HG02885 (cell line): ENCODE results near the gene PRKCH.

Source experiments
- ATAC-seq: cut with Tn5 transposase; IDR thresholded peaks from one replicate; pipeline ENCODE4 v1.9.1; 2021; ENCODE audit warnings: mild to moderate bottlenecking; ENCODE audit not compliant: unreplicated experiment, poor library complexity

PRKCH gene

DNA sequence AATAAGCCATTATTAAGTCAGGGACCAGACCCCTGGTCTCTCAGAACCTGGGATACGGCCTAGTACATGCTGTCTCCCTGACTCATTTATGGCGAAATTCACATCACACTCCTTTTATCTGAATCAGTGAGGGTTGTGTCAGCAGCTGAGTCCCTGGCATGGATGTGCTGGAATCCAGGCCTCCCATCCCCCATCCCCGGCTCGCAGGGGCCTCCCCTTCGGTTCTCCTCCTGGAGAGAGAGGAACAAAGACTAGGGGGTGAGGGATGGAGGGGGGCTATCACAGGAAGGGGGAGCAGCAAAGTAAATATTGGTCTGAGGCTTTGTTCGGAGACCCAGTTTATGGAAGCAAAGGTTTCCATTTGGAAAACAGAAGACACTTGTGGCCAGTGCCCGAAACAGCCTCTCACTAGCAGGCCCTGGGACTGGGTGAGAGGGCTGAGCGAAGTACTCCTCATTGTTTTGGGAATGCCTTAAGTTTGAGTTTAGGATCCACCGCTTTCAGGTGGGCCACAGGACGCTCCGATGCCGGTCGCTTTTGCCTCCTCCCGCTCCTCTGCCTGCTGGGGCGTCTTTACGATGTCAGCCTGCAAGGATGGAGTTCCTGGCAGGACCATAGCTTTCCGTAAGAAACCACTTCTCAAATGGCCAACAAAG is 145.0 kb downstream of the PRKCH start:
- no peak for ATAC-seq

DNA sequence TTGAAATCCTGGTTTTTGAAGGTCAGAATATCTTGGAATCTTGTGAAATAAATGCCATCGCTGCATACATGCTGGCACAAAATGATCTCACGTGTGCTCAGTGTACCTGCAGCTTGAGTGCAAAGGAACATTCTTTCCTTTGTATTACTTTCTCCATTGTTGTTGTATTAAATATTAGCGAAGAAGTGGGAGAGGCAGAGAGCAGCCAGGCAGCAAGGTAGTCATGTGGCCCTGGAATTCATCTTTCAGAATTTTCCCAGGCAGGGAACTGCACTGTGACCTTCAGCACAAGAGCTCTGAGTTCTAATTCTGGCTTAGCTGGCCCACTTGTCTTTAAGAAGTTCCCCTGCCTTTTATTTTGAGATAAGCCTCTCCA is 145.5 kb downstream of the PRKCH start:
- no peak for ATAC-seq

DNA sequence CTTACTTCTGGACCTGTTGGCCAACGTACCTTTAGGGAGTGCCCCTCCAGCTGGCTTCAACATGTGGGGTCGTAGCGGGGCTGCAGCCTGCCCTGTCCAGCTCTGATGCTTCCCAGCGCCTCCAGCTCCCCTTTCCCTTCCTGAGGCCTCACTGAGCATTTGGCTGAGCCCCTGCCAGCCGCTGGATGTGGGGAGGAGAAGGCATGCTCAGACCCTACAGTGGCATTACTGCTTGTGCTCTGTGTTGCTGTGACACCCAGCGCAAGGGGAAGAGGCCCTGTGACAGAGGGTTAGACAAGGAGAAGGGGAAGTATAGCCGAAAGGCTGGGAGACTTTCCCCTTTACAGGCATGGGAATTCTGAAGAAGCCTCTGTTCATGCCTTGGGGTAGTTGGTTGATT is 145.9 kb downstream of the PRKCH start:
- ATAC-seq: no peak

DNA sequence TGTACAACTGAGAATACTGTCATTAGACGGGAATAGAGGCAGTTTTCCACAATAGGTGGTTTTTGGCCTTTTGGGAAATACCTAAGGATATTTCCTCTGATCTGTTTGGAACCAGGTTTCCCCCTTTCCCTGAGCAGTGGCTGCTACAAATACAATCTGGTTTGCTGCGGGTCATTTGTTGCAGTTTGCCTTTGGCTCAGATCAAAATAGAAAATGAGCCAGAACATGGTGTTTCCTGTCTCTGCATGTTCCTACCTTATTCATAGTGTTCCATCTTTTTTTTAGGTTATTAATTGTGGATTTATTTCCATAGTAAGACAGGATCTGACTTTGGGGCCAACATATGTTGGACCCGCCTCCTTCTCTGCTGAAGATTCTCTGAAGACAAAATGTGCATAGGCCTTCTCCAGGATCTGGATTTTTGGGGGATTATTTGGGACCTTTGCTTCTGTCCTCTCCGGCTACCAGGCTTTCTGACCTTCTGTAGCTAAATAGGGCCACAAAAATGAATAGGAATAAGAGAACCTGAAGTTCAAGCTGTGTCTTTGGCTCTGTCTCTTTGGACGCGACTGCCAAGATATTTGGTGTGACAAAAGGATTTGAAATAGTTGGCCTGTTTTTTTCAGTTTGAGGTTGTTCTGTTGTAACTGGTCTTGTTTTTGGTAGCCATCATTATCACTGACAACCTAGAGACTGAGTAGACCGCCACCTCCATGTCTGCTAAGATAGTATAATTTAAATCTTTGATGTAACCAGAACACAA is 146.9 kb downstream of the PRKCH start:
- ATAC-seq: no peak

DNA sequence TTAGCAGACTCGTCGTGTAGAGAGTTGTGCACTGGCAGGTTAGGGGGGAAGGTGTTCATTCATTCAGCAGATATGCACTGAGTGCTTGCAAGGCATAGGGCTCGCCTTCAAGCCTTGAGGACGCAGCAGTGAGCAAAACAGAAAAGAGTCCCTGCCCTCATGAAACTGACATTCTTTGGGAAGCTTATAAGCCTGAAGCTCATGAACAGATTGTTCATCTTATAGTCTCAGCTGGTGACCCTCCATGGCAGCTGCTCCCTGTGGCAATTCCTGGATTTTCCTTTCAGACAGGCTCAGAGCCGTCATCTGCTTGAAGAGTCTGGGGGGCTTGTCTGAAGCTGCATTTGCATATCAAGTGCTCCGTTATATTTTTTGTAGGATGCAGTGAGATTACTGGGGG is 148.4 kb downstream of the PRKCH start:
- no peak for ATAC-seq

DNA sequence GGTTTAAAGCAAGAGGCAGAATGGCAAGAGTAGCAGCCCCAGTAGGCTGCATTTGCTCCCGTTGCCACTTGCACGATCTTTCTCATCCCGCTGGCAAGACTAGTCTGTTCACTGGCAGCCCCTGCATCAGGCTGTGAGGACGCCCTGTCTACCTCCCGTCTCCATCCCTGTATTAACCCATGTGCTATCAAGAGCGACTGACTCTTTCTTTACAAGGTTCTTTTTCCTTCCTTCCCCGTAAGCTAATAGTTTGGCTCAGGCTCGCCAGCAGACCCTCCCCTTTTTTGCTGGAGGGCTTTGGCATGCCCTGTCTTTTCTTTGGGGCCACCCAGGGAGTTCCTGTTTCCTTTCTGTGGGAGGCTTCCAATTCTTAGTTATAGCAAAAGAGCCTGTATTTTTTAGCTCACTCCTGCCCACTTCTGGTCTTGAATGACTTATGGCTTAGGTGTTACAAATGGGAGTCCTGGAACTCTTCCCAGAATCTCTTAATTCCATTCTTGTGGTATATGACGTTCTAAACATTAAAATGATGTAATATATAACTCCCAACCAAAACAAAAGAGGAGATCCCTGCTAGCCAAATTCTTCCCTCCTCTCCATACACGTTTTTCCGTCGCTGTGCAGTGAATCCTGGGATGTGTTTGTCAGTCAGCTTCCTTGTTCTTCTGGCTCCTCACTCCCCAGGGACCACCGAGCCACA is 149.0 kb downstream of the PRKCH start:
- ATAC-seq: no peak

DNA sequence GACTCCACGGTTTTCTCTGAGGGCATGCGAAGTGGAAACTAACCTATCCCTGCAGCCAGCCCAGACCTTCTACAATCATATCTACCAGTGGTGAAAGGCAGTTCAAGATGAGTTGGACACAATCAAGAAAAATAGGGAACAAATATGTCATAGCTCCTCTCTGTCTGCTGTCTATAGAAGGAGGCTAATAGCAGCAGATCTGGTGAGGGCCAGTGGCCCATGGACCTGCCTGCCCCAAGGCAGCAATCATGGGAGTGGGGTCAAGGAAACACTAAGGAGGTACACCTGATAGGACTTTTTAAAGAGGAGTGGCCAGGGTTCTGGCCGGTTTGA is 149.5 kb downstream of the PRKCH start:
- no peak for ATAC-seq

DNA sequence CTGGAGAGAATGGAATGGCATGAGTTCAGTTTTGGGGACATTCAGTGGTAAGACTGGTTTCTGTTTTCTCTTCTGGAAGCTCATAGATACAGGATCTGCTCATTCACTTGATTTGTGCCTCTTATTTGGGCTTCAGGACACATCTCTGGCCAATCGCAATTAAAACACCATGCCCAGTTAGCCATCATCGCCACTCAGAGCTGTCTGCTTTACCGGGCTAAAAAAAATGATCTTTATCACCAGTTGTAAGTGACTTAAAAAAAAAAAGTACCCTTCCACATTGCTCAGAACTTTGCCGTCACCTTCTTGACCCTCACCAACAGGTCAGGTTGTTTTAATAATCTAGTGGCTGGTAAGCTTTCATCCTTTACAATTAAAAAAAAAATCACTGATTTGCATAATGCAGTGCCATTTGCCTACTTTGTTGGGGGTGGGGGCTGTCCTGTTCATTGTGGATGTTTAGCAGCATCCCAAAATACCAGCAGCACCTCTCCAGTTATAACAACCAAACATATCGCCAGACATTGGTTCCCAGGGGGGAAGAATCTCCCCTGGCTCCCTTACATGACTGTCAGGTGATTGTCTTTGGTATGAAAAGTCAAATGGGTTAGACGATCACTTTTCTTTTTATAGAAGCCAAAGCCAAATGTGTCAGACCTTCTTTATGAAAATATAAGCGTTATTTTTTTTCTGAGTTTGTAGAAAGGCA is 150.1 kb downstream of the PRKCH start:
- ATAC-seq: peak; percentile 4

DNA sequence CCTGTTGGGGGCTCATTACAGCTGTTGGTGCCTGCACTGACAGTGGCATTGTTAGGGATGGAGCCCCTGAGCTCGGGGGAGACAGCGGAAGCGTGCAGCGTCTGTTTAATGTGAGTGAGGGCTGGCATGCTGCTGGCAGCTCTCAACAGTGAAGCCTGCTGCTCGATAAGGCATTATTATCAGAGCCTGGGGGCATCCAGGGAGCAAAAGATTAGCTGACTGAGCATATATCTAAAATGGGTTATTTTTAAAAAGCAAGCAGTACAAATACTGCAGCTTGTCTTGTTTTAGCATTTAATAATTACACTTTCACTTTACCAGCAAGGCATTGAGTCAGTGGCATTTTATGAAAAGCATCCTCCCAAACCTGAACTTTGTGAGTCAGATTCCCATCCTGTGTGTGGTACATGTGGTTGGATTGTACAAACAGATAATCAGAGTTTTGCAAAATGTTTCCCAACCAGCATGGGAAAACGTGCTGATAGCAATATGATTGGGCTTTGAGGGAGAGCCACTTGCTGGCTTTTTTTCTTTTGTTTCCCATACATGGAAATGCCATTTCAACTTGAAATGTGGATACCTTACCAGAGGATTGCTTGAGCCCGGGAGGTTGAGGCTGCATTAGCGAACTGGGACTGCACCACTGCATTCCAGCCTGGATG is 150.8 kb downstream of the PRKCH start:
- peak; percentile 27 for ATAC-seq

DNA sequence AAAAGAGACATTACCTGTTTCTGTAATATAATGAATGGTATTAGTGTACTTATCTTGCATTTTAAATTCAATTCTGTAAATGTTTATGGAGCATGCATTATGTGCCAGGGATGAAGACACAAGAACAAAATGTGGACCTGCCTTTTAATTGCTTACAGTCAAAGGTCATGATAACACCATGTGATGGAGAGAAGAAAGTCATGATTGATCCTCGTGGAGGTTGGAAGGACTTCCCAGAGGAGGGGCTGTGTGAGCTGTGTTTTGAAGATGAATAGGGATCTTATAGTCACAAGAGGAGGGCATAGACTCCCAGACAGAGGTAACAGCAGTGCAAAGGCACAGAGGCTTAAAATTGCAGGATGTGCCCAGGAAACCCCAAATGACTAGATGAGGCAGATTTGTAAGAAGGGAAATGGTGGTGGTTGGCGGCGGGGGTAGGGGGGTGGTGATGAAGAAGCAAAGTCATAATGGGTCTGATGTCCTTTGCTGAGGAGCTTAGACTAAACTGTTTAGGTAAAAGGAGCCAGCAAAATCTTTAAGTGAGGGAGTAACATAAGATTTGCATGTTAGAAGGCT is 151.5 kb downstream of the PRKCH start:
- no peak for ATAC-seq

DNA sequence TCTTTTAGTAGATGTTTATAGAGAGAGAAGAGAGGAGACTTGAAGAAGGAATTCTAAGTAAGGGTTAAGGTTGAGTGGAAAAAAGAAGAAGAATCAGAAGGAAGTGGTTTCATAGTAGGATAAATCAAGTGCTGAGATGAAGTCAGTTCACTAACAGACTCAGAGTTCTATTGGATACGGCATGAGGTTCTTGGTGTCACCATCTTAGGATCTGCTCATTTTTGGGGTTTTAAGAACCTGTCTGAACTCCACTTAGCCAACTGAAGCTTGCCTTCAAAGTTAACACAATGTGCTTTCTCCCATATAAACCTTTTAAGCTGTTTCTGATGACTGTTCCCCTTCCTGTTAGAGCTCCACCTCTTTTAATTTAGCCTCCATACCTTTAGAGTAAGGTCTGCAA is 152.6 kb downstream of the PRKCH start:
- ATAC-seq: no peak

DNA sequence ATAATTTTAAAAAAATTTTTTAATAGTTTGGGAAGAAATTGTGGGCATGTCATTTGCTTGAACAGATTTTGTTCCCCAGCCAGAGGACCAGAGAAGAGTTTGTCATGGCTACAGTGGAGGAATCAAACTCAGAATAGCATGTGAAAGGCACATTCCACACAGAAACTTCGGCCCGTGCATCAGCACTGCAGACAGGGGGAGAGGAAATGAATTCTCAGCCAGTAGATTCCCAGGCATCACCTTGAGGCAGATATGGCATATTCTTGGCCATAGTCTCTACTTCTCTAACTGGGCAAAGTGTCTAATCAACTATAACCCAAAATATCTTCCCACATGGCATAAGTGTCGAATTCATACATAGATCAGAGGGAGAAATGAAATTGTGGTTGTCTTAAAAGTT is 153.3 kb downstream of the PRKCH start:
- ATAC-seq: no peak

DNA sequence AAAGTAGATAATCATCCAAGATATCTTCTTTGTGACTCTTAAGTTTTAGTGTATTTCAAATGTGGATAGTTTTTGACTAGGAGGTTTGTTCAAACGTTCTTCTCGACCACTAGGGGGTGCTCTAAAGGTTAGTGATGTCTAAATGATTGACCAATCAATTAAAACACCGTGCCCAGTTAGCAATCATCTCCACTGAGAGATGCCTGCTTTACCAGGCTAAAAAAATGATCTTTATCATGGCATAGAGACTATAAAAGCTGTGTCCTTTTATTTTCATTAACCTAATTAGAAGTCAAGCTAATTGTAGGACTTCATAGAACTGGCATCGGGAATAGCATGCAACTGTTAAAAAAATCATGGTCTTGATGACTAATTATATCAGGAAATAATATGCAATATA is 153.9 kb downstream of the PRKCH start:
- no peak for ATAC-seq

DNA sequence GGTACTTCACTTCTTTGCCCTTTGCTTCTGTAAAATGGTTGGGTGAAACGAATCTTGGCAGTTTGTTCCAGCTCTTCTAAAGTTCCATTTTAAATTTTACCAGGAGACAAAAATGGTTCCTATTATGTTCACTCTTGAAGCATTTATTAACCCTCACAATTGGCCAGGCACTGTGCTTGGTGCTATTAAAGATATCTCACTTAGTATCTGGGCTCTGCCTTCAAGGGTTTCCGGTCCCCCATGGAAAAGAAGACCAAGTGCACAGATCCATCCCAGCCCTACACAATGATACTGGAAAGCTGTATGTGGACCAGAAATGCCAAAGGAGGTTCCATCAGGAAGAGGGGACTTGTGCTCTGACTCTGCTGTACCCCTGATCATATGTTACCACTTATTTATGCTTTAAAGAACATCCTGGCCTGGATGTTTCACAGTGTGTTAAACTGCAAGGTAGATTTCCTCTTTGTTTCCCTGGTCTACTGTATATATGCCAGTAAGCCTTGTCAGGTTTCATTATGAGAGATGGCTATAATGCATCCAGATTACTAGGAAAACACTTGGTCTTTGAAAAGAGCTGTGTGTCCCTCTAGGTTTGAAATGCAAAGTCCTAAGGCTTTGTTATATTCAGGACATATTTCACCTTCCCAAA is 154.8 kb downstream of the PRKCH start:
- no peak for ATAC-seq

DNA sequence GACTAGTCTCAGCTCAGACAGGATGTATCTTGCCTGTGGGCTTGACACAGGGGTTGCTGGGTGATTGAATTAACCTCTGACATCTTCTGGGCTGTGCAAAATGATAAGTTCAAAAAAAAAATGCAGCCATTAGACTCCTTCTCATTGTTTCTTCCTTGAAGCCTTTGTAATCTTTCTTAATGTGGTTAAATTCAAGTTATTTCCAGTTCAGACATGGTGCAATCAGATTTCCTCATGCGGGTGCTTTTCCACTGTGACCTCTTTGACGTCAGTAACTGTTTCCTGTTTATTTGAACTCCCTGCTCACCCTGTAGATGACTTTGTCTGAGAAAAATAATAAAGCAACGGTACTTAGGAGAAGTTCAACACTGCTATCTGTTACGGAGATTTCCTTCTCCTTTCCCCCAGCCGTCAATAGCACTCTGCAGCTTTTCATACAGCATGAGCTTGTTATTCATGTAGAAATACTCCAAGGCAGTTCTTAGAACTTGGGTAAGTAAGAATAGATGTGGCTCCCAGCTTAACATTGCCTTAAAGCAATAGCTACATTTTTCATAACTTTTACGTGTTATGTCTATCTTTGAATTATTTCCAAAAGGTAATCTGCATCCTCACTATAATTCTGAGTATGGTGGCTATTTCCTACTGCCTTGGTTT is 155.5 kb downstream of the PRKCH start:
- no peak for ATAC-seq

DNA sequence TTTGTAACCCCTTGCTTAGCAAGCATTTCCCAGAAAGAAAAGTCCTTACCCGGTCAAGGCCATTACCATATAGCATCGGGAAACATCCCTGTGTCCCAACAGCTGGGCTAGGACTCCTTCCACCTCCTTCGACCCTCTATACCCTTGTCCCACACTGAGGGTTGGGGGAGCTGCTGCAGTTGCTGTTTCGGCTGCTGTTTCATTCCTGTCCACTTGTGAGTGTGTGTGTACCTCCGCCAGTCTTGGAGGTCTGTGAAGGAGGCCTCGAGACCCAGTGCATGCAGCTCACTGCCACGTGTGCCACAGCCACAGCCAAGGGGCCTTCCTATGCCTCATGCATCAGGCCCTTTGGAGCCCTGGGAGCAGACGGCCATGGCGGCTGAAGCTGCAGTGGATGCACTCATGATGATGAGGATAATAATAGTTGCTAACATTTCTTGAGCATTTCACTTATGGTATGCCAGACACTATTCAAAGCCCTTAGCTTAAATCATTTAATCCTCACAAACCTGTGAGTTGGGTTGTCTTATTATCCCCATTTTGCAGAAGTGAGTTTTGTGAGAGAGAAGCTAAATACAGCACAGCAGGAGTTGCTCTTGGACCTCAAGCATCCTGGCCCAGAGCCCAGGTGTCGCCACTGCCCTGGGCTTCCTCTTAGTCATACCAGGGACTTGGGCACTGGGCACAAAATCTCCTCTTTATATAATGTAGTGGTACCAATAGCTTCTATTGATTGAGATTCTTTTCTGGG is 156.5 kb downstream of the PRKCH start:
- peak; percentile 21 for ATAC-seq

DNA sequence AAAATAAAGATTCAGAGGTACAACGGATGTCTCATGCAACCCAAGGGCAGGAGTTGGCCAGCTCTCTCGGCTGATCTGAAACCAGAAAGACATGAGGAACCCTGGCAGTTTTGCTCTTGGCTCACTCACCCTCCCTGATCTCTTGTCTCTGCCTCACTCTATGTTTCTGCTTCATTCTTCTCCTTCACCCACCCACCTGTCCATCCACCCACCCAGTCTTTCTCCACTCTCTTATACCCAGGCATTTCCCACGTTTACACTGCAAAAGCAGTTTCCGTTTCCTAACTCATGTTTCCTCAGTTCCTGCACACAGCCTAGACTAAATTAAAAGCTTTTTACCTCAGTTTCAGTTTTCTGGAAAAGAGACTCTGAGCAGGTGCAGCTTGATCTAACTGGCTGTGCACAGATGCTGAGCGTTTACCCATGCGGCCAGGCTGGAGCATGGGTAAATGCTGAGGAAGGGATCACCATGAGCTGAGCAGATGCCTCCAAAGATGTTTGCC is 157.6 kb downstream of the PRKCH start:
- ATAC-seq: peak; percentile 56

DNA sequence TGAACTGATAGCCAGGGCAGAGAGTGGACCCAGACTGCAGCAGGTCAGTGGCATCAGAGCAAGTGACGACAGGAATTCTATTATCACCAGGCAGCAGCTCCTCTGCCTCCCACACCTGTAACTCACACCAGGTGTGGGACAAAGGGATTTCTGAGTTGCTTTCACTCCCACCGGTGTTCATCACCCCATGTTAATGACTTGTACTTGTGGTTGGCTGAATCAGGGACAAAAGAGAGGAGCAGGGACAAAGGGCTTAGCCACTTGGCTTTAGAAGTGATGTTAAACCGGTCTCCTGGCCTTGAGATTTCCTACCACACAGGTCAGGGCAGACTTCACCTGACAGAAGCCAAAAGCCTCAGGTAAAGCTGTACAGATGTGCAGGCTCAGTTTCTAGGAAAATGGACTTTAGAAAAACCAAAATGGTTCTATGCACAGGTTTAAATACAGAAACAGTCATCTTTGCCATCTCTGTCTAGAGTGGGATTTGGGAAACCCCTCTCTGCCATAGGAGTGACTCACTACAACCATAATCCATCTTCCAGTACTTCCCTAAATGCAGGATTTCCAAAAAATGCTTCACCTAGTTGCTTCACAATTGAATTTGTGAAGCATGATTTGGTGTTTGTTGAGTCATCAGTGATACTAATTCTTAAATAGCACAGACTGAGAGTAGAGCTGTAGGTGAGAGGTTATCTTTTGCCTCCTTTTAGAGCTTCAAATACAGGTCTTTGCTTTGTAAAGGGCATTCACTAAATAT is 158.5 kb downstream of the PRKCH start:
- ATAC-seq: no peak
